Activated T-helper 2 cell treated with anti-CD3 and anti-CD28 coated beads, Interferon-gamma antibody, Interleukin-2, Interleukin-4, amounts not matched to agents 10 μg/mL and 5 μg/mL and 100 μg/mL, durations not matched to agents 14 hours and 24 hours and 36 hours (primary cell): Measurements from ENCODE around the gene LRRC26. TPM values are rescaled to one million over a fixed set of nuclear protein-coding genes. Genes with fewer than 3 reads are reported as not detected.

Experiments used
- DNase-seq: peaks from one replicate; pipeline ENCODE4 v3.0.0; 2021; ENCODE audit warnings: low spot score
- H3K27ac Mint-ChIP-seq: one replicate; pipeline ENCODE4 v1.8.0; 2021; ENCODE audit warnings: mixed read lengths
- H3K27me3 Mint-ChIP-seq: one replicate; pipeline ENCODE4 v1.8.0; 2021; ENCODE audit warnings: low read depth, mixed read lengths
- H3K36me3 Mint-ChIP-seq: one replicate; pipeline ENCODE4 v1.8.0; 2021; ENCODE audit warnings: low read depth, mixed read lengths
- H3K4me1 Mint-ChIP-seq: one replicate; pipeline ENCODE4 v1.8.0; 2021; ENCODE audit warnings: low read depth, mixed read lengths
- H3K4me3 Mint-ChIP-seq: one replicate; pipeline ENCODE4 v1.8.0; 2021; ENCODE audit warnings: low read depth, mild to moderate bottlenecking, moderate library complexity, mixed read lengths
- H3K9me3 Mint-ChIP-seq: one replicate; pipeline ENCODE4 v1.8.0; 2021; ENCODE audit warnings: mixed read lengths
- intact Hi-C: fragments of 100-400 bp; cut with micrococcal nuclease; formaldehyde crosslinking; loops from one replicate; pipeline ENCODE4 v1.15.1; 2023
- total RNA-seq: library from RNA; stranded (reverse); gene quantifications from 2 replicates; pipeline ENCODE4 v1.2.3, GENCODE V29; 2022

Gene LRRC26
- total RNA-seq, 1 donor from 2014 or later = 0.34 TPM

GRCh38 chr9:137194388-137194787 is 24.5 kb upstream of the LRRC26 start:
- Mint-ChIP-seq H3K4me1 (peaks cover 8% of the 10 kb centered on the region), H3K36me3 (peaks cover 9% of the 10 kb centered on the region), H3K27me3 (no peaks in the 10 kb centered on the region), H3K27ac (no peak overlapping the region), H3K9me3 (no peaks in the 10 kb centered on the region), H3K4me3 (no peak overlapping the region)
- no peak for DNase-seq
- intact Hi-C loops = no loop called here

- Mint-ChIP-seq H3K36me3 (peaks cover 13% of the 10 kb centered on the region), H3K27me3 (no peaks in the 10 kb centered on the region), H3K9me3 (no peaks in the 10 kb centered on the region), H3K4me3 (no peak overlapping the region), H3K27ac (no peak overlapping the region), H3K4me1 (peaks cover 13% of the 10 kb centered on the region)
- intact Hi-C loops = no loop called here
- no peak for DNase-seq
Measured at GRCh38 chr9:137193771-137194170, 23.9 kb upstream of the LRRC26 start.

- H3K9me3 Mint-ChIP-seq = no peaks in the 10 kb centered on the region
- H3K4me3 Mint-ChIP-seq = no peak overlapping the region
- no peak for DNase-seq
- peaks cover 13% of the 10 kb centered on the region for H3K36me3 Mint-ChIP-seq
- H3K27ac Mint-ChIP-seq = no peak overlapping the region
- peaks cover 13% of the 10 kb centered on the region for H3K4me1 Mint-ChIP-seq
- H3K27me3 Mint-ChIP-seq = no peaks in the 10 kb centered on the region
- intact Hi-C loops = no loop called here
Measured at GRCh38 chr9:137192859-137193258, 23.0 kb upstream of the LRRC26 start.

- Mint-ChIP-seq H3K27me3 (no peaks in the 10 kb centered on the region), H3K4me1 (peaks cover 18% of the 10 kb centered on the region), H3K9me3 (no peaks in the 10 kb centered on the region), H3K36me3 (peaks cover 16% of the 10 kb centered on the region), H3K27ac (no peak overlapping the region), H3K4me3 (no peak overlapping the region)
- no peak for DNase-seq
- intact Hi-C loops = no loop called here
Measured at GRCh38 chr9:137192448-137192780, 22.6 kb upstream of the LRRC26 start.

GRCh38 chr9:137191691-137192447 is 22.0 kb upstream of the LRRC26 start:
- H3K9me3 Mint-ChIP-seq = no peaks in the 10 kb centered on the region

GRCh38 chr9:137191245-137191644 is 21.4 kb upstream of the LRRC26 start:
- DNase-seq = no peak
- intact Hi-C loops = no loop called here
- Mint-ChIP-seq H3K4me3 (peak overlapping the region; percentile 74), H3K27ac (peak overlapping the region; percentile 33), H3K27me3 (no peaks in the 10 kb centered on the region), H3K9me3 (no peaks in the 10 kb centered on the region), H3K36me3 (peaks cover 16% of the 10 kb centered on the region), H3K4me1 (peaks cover 25% of the 10 kb centered on the region)

More at GRCh38 chr9:137191691-137192447, 22.0 kb upstream of the LRRC26 start:
- Mint-ChIP-seq H3K27ac (no peak overlapping the region), H3K36me3 (peaks cover 16% of the 10 kb centered on the region), H3K27me3 (no peaks in the 10 kb centered on the region), H3K4me1 (peaks cover 21% of the 10 kb centered on the region), H3K4me3 (no peak overlapping the region)
- no peak for DNase-seq
- intact Hi-C loops = no loop called here

GRCh38 chr9:137190315-137190856 is 20.5 kb upstream of the LRRC26 start:
- H3K27me3 Mint-ChIP-seq = no peaks in the 10 kb centered on the region
- peaks cover 25% of the 10 kb centered on the region for H3K4me1 Mint-ChIP-seq
- no peak for DNase-seq
- H3K4me3 Mint-ChIP-seq = peak overlapping the region; percentile 94
- H3K27ac Mint-ChIP-seq = peak overlapping the region; percentile 33
- intact Hi-C loops = no loop called here
- H3K36me3 Mint-ChIP-seq = peaks cover 21% of the 10 kb centered on the region
- H3K9me3 Mint-ChIP-seq = no peaks in the 10 kb centered on the region

GRCh38 chr9:137189297-137190295 is 19.7 kb upstream of the LRRC26 start:
- no peak for DNase-seq
- Mint-ChIP-seq H3K9me3 (no peaks in the 10 kb centered on the region), H3K36me3 (peaks cover 23% of the 10 kb centered on the region), H3K4me3 (peak overlapping the region; percentile 94), H3K4me1 (peaks cover 25% of the 10 kb centered on the region), H3K27ac (peak overlapping the region; percentile 89), H3K27me3 (no peaks in the 10 kb centered on the region)
- intact Hi-C loops = loop anchor here (5.0 kb wide), 1 partner anchor 48 kb away; no protein-coding TSS in a partner anchor

GRCh38 chr9:137188490-137189296 is 18.8 kb upstream of the LRRC26 start, which contains the start of the genes ANAPC2 and SSNA1:
ANAPC2 (minus strand) TSS chr9:137188560; CDS start chr9:137188532, 28 bp downstream.
SSNA1 (plus strand) TSS chr9:137188676; CDS start chr9:137188727, 51 bp downstream.
- Mint-ChIP-seq H3K27me3 (no peaks in the 10 kb centered on the region), H3K9me3 (no peaks in the 10 kb centered on the region), H3K36me3 (peaks cover 31% of the 10 kb centered on the region), H3K27ac (peak within 1 kb of the TSS; percentile 89), H3K4me1 (peaks cover 25% of the 10 kb centered on the region), H3K4me3 (peak within 1 kb of the TSS; percentile 94)
- intact Hi-C loops = loop anchor here (1.0 to 5.0 kb wide), 4 partner anchors 12 to 49 kb away; partner anchors contain the start of genes NDOR1, TMEM203 and TPRN
- DNase-seq = peak; percentile 93

GRCh38 chr9:137188086-137188489 is 18.2 kb upstream of the LRRC26 start:
- H3K4me1 Mint-ChIP-seq = peaks cover 25% of the 10 kb centered on the region
- H3K27ac Mint-ChIP-seq = peak overlapping the region; percentile 78
- no peak for DNase-seq
- H3K9me3 Mint-ChIP-seq = no peaks in the 10 kb centered on the region
- no peaks in the 10 kb centered on the region for H3K27me3 Mint-ChIP-seq
- H3K36me3 Mint-ChIP-seq = peaks cover 35% of the 10 kb centered on the region
- intact Hi-C loops = loop anchor here (1.0 to 5.0 kb wide), 4 partner anchors 12 to 49 kb away; partner anchors contain the start of genes NDOR1, TMEM203 and TPRN
- H3K4me3 Mint-ChIP-seq = peak overlapping the region; percentile 91

GRCh38 chr9:137187386-137187785 is 17.5 kb upstream of the LRRC26 start:
- Mint-ChIP-seq H3K27ac (peak overlapping the region; percentile 78), H3K4me1 (peaks cover 25% of the 10 kb centered on the region), H3K36me3 (peaks cover 35% of the 10 kb centered on the region), H3K9me3 (no peaks in the 10 kb centered on the region), H3K4me3 (peak overlapping the region; percentile 91), H3K27me3 (no peaks in the 10 kb centered on the region)
- intact Hi-C loops = loop anchor here (5.0 kb wide), 1 partner anchor 50 kb away; no protein-coding TSS in a partner anchor
- no peak for DNase-seq
